ENCODE data around the gene FNTB.

- TF ChIP-seq ZNF263 (CRISPR knock-in tag; IDR thresholded peaks at IDR 0.05; ENCODE audit: low read depth) (no peak), CTCF (IDR thresholded peaks at IDR 0.05) (no peak), MLX (CRISPR knock-in tag; IDR thresholded peaks at IDR 0.05) (no peak), ETV6 (CRISPR knock-in tag; IDR thresholded peaks at IDR 0.05) (no peak), ATF3 (CRISPR knock-in tag; conservative IDR thresholded peaks at IDR 0.05) (no peak), MAX (CRISPR knock-in tag; IDR thresholded peaks at IDR 0.05) (no peak), CBFB (CRISPR knock-in tag; IDR thresholded peaks at IDR 0.05; ENCODE audit: low read depth) (no peak), ZMAT4 (CRISPR knock-in tag; IDR thresholded peaks at IDR 0.05) (no peak)
These were observed 33.0 kb upstream of the FNTB start for GRCh38 chr14:64953661-64954060.
